Cardiac fibroblast (primary cell): ENCODE measurements around the gene CCDC7.
A peak's percentile ranks its signal among the peaks of the same experiment; 100 is the strongest.
"Not testable (repeated sequence)": the region's sequence is repeated elsewhere in the genome, so short reads cannot be mapped to it uniquely, and the experiment has no call there.

ENCODE experiments used
- DNase-seq, 2 donors: peaks; one replicate each; pipeline versions ENCODE4 v3.0.0 to v3.0.0-alpha.2; 2010; ENCODE audit warnings: low read depth in 2 of 2
- H3K4me3 ChIP-seq, 2 donors: replicated peaks in 1 of 2; 1 replicate in 1 of 2; 2 replicates in 1 of 2; pipeline ENCODE4 v1.5.1; 2011; ENCODE audit warnings: low read depth in 2 of 2, low read length in 2 of 2, mild to moderate bottlenecking in 2 of 2, moderate library complexity in 1 of 2
- CTCF ChIP-seq: IDR thresholded peaks from one replicate; pipeline ENCODE4 v1.5.1; 2011; ENCODE audit warnings: low read depth, mild to moderate bottlenecking, low read length, inconsistent platforms

The CCDC7 gene

GRCh38 chr10:32556783-32557395 is 110.9 kb downstream of the CCDC7 start:
- no peak for TF ChIP-seq CTCF
- no peak for DNase-seq
- H3K4me3 ChIP-seq = no peak overlapping the region

- not testable (repeated sequence) for H3K4me3 ChIP-seq, DNase-seq
Measured at GRCh38 chr10:32562695-32563094, 116.8 kb downstream of the CCDC7 start.

DNA sequence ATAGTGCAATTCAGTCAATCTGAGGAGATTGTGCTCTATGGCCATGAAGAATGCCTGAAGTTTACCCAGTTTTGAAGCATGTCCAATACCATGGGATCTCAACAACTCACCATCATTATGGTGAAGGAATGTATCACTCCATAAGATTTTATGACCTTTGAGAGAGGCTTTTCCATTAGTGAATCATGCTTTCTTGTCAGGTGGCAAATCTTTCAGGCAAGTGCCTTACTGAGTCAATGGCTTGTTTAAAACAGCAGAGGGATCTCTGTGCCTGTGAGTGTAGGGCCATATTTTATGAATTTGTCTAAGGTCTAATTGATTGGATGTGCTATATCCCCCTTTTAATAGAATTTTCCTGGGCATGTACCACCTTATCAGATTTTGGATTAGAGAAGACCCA is 131.5 kb downstream of the CCDC7 start:
- no peak overlapping the region for H3K4me3 ChIP-seq
- DNase-seq = peak in 1 of 2 donors; percentile 5
- TF ChIP-seq CTCF = no peak

GRCh38 chr10:32582946-32583345 is 137.0 kb downstream of the CCDC7 start:
- H3K4me3 ChIP-seq = no peak overlapping the region
- DNase-seq = peak in 1 of 2 donors; percentile 1
- TF ChIP-seq CTCF = no peak

GRCh38 chr10:32598022-32598421 is 152.1 kb downstream of the CCDC7 start:
- not testable (repeated sequence) for H3K4me3 ChIP-seq, DNase-seq

GRCh38 chr10:32600317-32600716 is 154.4 kb downstream of the CCDC7 start:
- no peak for DNase-seq
- TF ChIP-seq CTCF = no peak
- H3K4me3 ChIP-seq = no peak overlapping the region

GRCh38 chr10:32601562-32601961 is 155.6 kb downstream of the CCDC7 start:
- not testable (repeated sequence) for DNase-seq, H3K4me3 ChIP-seq

- TF ChIP-seq CTCF = no peak
- no peak overlapping the region for H3K4me3 ChIP-seq
- no peak for DNase-seq
Measured at GRCh38 chr10:32605787-32606186, 159.8 kb downstream of the CCDC7 start.

- H3K4me3 ChIP-seq, DNase-seq: not testable (repeated sequence)
Measured at GRCh38 chr10:32610543-32610942, 164.6 kb downstream of the CCDC7 start.
